Epithelial cell of esophagus (primary cell): ENCODE results near the gene LASP1NB.

Source experiments
- DNase-seq: peaks from one replicate; pipeline ENCODE4 v3.0.0; 2010; ENCODE audit warnings: low read depth
- H3K4me3 ChIP-seq: 2 replicates; pipeline ENCODE4 v1.5.1; 2011; ENCODE audit warnings: mild to moderate bottlenecking, low read length, control low read depth
- CTCF ChIP-seq: IDR thresholded peaks from 2 replicates; pipeline ENCODE4 v1.5.1; 2011; ENCODE audit warnings: low read depth, mild to moderate bottlenecking, low read length, control low read depth, inconsistent platforms; ENCODE audit not compliant: insufficient read depth; ENCODE audit errors: missing control alignments

The LASP1NB gene

GRCh38 chr17:38915639-38915995 lies 9.8 kb upstream of the LASP1NB start:
- no peak overlapping the region for H3K4me3 ChIP-seq

GRCh38 chr17:38916771-38917170 lies 8.6 kb upstream of the LASP1NB start:
- no peak overlapping the region for H3K4me3 ChIP-seq
- no peak for DNase-seq
- TF ChIP-seq CTCF, result no peak

More at GRCh38 chr17:38915639-38915995, 9.8 kb upstream of the LASP1NB start:
- DNase-seq, result no peak
- TF ChIP-seq CTCF, result no peak

GRCh38 chr17:38917259-38917658 lies 8.2 kb upstream of the LASP1NB start:
- no peak for DNase-seq
- peak; percentile 10 for TF ChIP-seq CTCF
- no peak overlapping the region for H3K4me3 ChIP-seq

GRCh38 chr17:38918129-38918913 lies 7.1 kb upstream of the LASP1NB start:
- no peak overlapping the region for H3K4me3 ChIP-seq
- DNase-seq, result no peak
- no peak for TF ChIP-seq CTCF

- H3K4me3 ChIP-seq, result no peak overlapping the region
- TF ChIP-seq CTCF, result no peak
- DNase-seq, result no peak
Measured at GRCh38 chr17:38918916-38919315, 6.5 kb upstream of the LASP1NB start.

GRCh38 chr17:38919316-38920078 lies 5.9 kb upstream of the LASP1NB start:
- TF ChIP-seq CTCF, result no peak
- H3K4me3 ChIP-seq, result no peak overlapping the region
- DNase-seq, result no peak
